IMR-90 (cell line): ENCODE data around the gene TRPC4. TPM values are rescaled to one million over a fixed set of nuclear protein-coding genes. Genes with fewer than 3 reads are reported as not detected.

Experiments
- ATAC-seq: fragments of 200-7000 bp; cut with Tn5 transposase; 2 replicates; pipeline ENCODE4 v1.9.1; 2020; ENCODE audit warnings: low read depth, mild to moderate bottlenecking, moderate library complexity
- Bru-seq: library from RNA; stranded (reverse); fragments of 400-500 nt; gene quantifications from one replicate; lab custom pipeline; 2021; lab: Mats Ljungman, UMichigan
- BruChase-seq, 2 experiments: library from RNA; stranded (reverse); fragments of 400-500 nt; gene quantifications; one replicate each; lab custom pipeline; 2021; lab: Mats Ljungman, UMichigan
- BruUV-seq: library from RNA; stranded (reverse); fragments of 400-500 nt; replicated peaks from 2 replicates; lab custom pipeline; 2021; lab: Mats Ljungman, UMichigan
- CTCF ChIA-PET: fragments of 300-600 bp; formaldehyde crosslinking; extraction: SDS; loops from one replicate; lab custom pipeline; 2021; ENCODE audit warnings: antibody characterized with exemption; lab: Yijun Ruan, JAX
- POLR2A ChIA-PET: fragments of 300-600 bp; sonication (Branson Sonifier 250); formaldehyde crosslinking; loops from one replicate; lab custom pipeline; 2022; ENCODE audit warnings: antibody characterized with exemption; ENCODE audit not compliant: unreplicated experiment; lab: Charles Lee
- DNase-seq: peaks from one replicate; pipeline ENCODE4 v3.0.0; 2013
- H2AFZ ChIP-seq: replicated peaks from 2 replicates; pipeline ENCODE3; 2013; ENCODE audit warnings: low read length, mild to moderate bottlenecking; ENCODE audit not compliant: poor library complexity
- H2AK5ac ChIP-seq: 2 replicates; pipeline ENCODE4 v1.6.1; 2013; ENCODE audit warnings: low read depth, low read length, inconsistent platforms
- H2AK9ac ChIP-seq: replicated peaks from 2 replicates; pipeline ENCODE3; 2013; ENCODE audit warnings: mild to moderate bottlenecking, low read depth, low read length, moderate library complexity; ENCODE audit not compliant: poor library complexity
- H2BK120ac ChIP-seq: 2 replicates; pipeline ENCODE4 v1.6.1; 2013; ENCODE audit warnings: low read depth, low read length, inconsistent platforms
- H2BK15ac ChIP-seq: 3 replicates; pipeline ENCODE4 v1.6.1; 2013; ENCODE audit warnings: low read depth, low read length, inconsistent platforms
- H2BK20ac ChIP-seq: 2 replicates; pipeline ENCODE4 v1.6.1; 2013; ENCODE audit warnings: low read depth, mild to moderate bottlenecking, inconsistent platforms, low read length, moderate library complexity
- H2BK5ac ChIP-seq: 2 replicates; pipeline ENCODE4 v1.6.1; 2013; ENCODE audit warnings: mild to moderate bottlenecking, low read depth, low read length, inconsistent platforms; ENCODE audit not compliant: poor library complexity, severe bottlenecking
- H3K14ac ChIP-seq: replicated peaks from 2 replicates; pipeline ENCODE4 v1.6.1; 2013; ENCODE audit warnings: low read depth, low read length, inconsistent platforms
- H3K18ac ChIP-seq: 2 replicates; pipeline ENCODE4 v1.6.1; 2013; ENCODE audit warnings: low read depth, low read length, control low read depth
- H3K23ac ChIP-seq: 2 replicates; pipeline ENCODE4 v1.6.1; 2013; ENCODE audit warnings: low read depth, low read length, inconsistent platforms
- H3K27ac ChIP-seq: 2 replicates; pipeline ENCODE4 v1.5.1; 2013; ENCODE audit warnings: mild to moderate bottlenecking, control low read depth, low read length; ENCODE audit not compliant: insufficient read depth
- H3K27me3 ChIP-seq: 2 replicates; pipeline ENCODE4 v1.6.1; 2013; ENCODE audit warnings: low read length; ENCODE audit not compliant: control insufficient read depth, insufficient read depth
- H3K36me3 ChIP-seq: 2 replicates; pipeline ENCODE4 v1.6.1; 2013; ENCODE audit warnings: low read length, mixed read lengths; ENCODE audit not compliant: control insufficient read depth, insufficient read depth
- H3K4ac ChIP-seq: 2 replicates; pipeline ENCODE4 v1.6.1; 2013; ENCODE audit warnings: low read depth, low read length, inconsistent platforms
- H3K4me1 ChIP-seq: 2 replicates; pipeline ENCODE4 v1.6.1; 2013; ENCODE audit warnings: low read length, mixed read lengths; ENCODE audit not compliant: control insufficient read depth, insufficient read depth
- H3K4me2 ChIP-seq: 2 replicates; pipeline ENCODE4 v1.6.1; 2013; ENCODE audit warnings: low read depth, mild to moderate bottlenecking, control low read depth, low read length, moderate library complexity
- H3K4me3 ChIP-seq: 2 replicates; pipeline ENCODE4 v1.5.1; 2013; ENCODE audit warnings: low read depth, mild to moderate bottlenecking, control low read depth, low read length, moderate library complexity; ENCODE audit not compliant: insufficient read depth
- H3K56ac ChIP-seq: 2 replicates; pipeline ENCODE4 v1.6.1; 2013; ENCODE audit warnings: low read length, inconsistent platforms; ENCODE audit not compliant: insufficient read depth; ENCODE audit errors: extremely low read depth
- H3K79me1 ChIP-seq, 2 experiments: 2 replicates each; pipeline ENCODE4 v1.6.1; 2013; ENCODE audit warnings: low read length in 2 of 2, inconsistent platforms in 1 of 2, low read depth in 1 of 2
- H3K9ac ChIP-seq: 2 replicates; pipeline ENCODE4 v1.6.1; 2013; ENCODE audit warnings: low read depth, low read length, control low read depth
- H3K9me1 ChIP-seq: 2 replicates; pipeline ENCODE4 v1.6.1; 2013; ENCODE audit warnings: low read length, inconsistent platforms; ENCODE audit not compliant: insufficient read depth
- H3K9me3 ChIP-seq: 2 replicates; pipeline ENCODE4 v1.6.1; 2013; ENCODE audit warnings: low read length; ENCODE audit not compliant: control insufficient read depth, insufficient read depth
- H4K20me1 ChIP-seq: 2 replicates; pipeline ENCODE4 v1.6.1; 2013; ENCODE audit warnings: low read length, inconsistent platforms; ENCODE audit not compliant: insufficient read depth
- H4K5ac ChIP-seq: 2 replicates; pipeline ENCODE4 v1.6.1; 2013; ENCODE audit warnings: mild to moderate bottlenecking, low read depth, low read length, control low read depth
- H4K8ac ChIP-seq, 2 experiments: 2 replicates each; pipeline ENCODE4 v1.6.1; 2013; ENCODE audit warnings: low read depth in 2 of 2, low read length in 2 of 2, control low read depth in 1 of 2, inconsistent platforms in 1 of 2
- H4K91ac ChIP-seq: 2 replicates; pipeline ENCODE4 v1.6.1; 2013; ENCODE audit warnings: low read depth, low read length, inconsistent platforms; ENCODE audit not compliant: insufficient read depth
- BHLHE40 ChIP-seq: fragments of 150-350 bp; IDR thresholded peaks from 2 replicates; pipeline ENCODE4 v1.6.1; 2016; ENCODE audit warnings: mild to moderate bottlenecking, low read depth, low read length
- CEBPB ChIP-seq: IDR thresholded peaks from 2 replicates; pipeline ENCODE4 v1.6.1; 2012; ENCODE audit warnings: low read depth, low read length, improper control_type of control experiment
- CTCF ChIP-seq: conservative IDR thresholded peaks from 2 replicates; pipeline ENCODE4 v1.5.1; 2012; ENCODE audit warnings: mild to moderate bottlenecking, low read depth, low read length, improper control_type of control experiment
- ELK1 ChIP-seq: fragments of 150-350 bp; IDR thresholded peaks from 2 replicates; pipeline ENCODE4 v1.6.1; 2016; ENCODE audit warnings: low read depth, mild to moderate bottlenecking, low read length, moderate library complexity, borderline replicate concordance
- FOS ChIP-seq: fragments of 150-350 bp; IDR thresholded peaks from 2 replicates; pipeline ENCODE4 v1.6.1; 2016; ENCODE audit warnings: low read depth, low read length
- MAZ ChIP-seq: IDR thresholded peaks from 2 replicates; pipeline ENCODE4 v1.6.1; 2012; ENCODE audit warnings: low read depth, mild to moderate bottlenecking, low read length, improper control_type of control experiment, moderate library complexity, borderline replicate concordance
- MXI1 ChIP-seq: IDR thresholded peaks from 2 replicates; pipeline ENCODE4 v1.6.1; 2012; ENCODE audit warnings: low read depth, mild to moderate bottlenecking, low read length, moderate library complexity, borderline replicate concordance
- POLR2A ChIP-seq: IDR thresholded peaks from 2 replicates; pipeline ENCODE4 v1.6.1; 2012; ENCODE audit warnings: mild to moderate bottlenecking, low read depth, low read length
- RFX5 ChIP-seq: IDR thresholded peaks from 2 replicates; pipeline ENCODE4 v1.8.0; 2012; ENCODE audit warnings: low read depth, mild to moderate bottlenecking, low read length, moderate library complexity
- USF2 ChIP-seq: fragments of 150-350 bp; IDR thresholded peaks from 2 replicates; pipeline ENCODE4 v1.6.1; 2017; ENCODE audit warnings: mild to moderate bottlenecking, antibody characterized with exemption, low read length, low read depth
- WGBS, 2 experiments: methylation state at CpG; one replicate each; pipeline versions ENCODE4 v1.1.5 to v1.1.7; 2013; ENCODE audit warnings: missing lambda C conversion rate in 2 of 2; ENCODE audit not compliant: insufficient read length in 1 of 2; ENCODE audit errors: extremely low coverage in 2 of 2; 5-methylcytosine and 5-hydroxymethylcytosine counted together
- dilution Hi-C: fragments of 300-500 bp; cut with HindIII; formaldehyde crosslinking; loops from one replicate; pipeline ENCODE4 v1.14.3; 2018; ENCODE audit warnings: low sequenced_read_pairs; ENCODE audit not compliant: unreplicated experiment
- in situ Hi-C: fragments of 300-500 bp; cut with MboI; formaldehyde crosslinking; loops from 3 replicates; pipeline ENCODE4 v1.14.3; 2019; ENCODE audit warnings: low sequenced_read_pairs, inconsistent platforms, mixed read lengths
- intact Hi-C: fragments of 100-400 bp; cut with micrococcal nuclease; formaldehyde crosslinking; loops from 2 replicates; pipeline ENCODE4 v1.10.0; 2022
- long read RNA-seq: library from polyadenylated mRNA; unstranded; transcript quantifications from one replicate; pipeline ENCODE4 v2.0.0, GENCODE V29; 2021; ENCODE audit not compliant: unreplicated experiment
- polyA plus RNA-seq, 3 experiments: library from polyadenylated mRNA; depleted of rRNA; stranded (reverse); fragments of >200 nt; gene quantifications; 2 replicates each; pipeline ENCODE4 v1.2.3, GENCODE V29; 2012; ENCODE audit warnings: low replicate concordance in 1 of 3
- total RNA-seq: library from RNA; depleted of rRNA; stranded (reverse); fragments of >200 nt; gene quantifications from 2 replicates; pipeline ENCODE4 v1.2.3, GENCODE V29; 2012; rRNA removed

Gene TRPC4
- total RNA-seq (5.2 and 5.3 TPM in 2 replicates), polyA plus RNA-seq (2012; rRNA removed) (1.4 and 1.9 TPM in 2 replicates), Bru-seq, nascent RNA (percentile 42 among the genes with signal in this experiment), BruChase-seq, experiment 1, labeled RNA remaining after a 6-hour chase (percentile 19 among the genes with signal in this experiment), BruChase-seq, experiment 2, labeled RNA remaining after a 2-hour chase (percentile 24 among the genes with signal in this experiment)
- 0.42 and 0.45 TPM in 2 replicates for polyA plus RNA-seq (2012; cell fraction: cytosol; rRNA removed)
- polyA plus RNA-seq (2012; cell fraction: nucleus; rRNA removed; ENCODE audit: low replicate concordance): 0.39 and 1.9 TPM in 2 replicates
- long read RNA-seq, full-length matches to known transcripts: 1 of 2 reads
- long read RNA-seq, partial matches to known transcripts: 1 of 2 reads
- long read RNA-seq, other reads (novel, unspliced or antisense): 0 of 2 reads

- H3K18ac ChIP-seq: peak within 1 kb of the TSS; percentile 55; the same call in 1 of the 2 replicates
- peak within 1 kb of the TSS; percentile 94 for H2AFZ ChIP-seq
- WGBS, 2 experiments: 2% methylated on average over 10 of the region's 43 CpGs; no CpG with 5 or more reads in 1 of the 2 experiments
- ATAC-seq (peak; percentile 55), DNase-seq (peak; percentile 59)
- H3K9me3 ChIP-seq: no peaks in the 10 kb centered on the region
- peak within 1 kb of the TSS; percentile 56 for H3K14ac ChIP-seq
- H4K5ac ChIP-seq: peak within 1 kb of the TSS; percentile 44; the same call in 1 of the 2 replicates
- no peaks in the 10 kb centered on the region for H3K36me3 ChIP-seq
- no peaks in the 10 kb centered on the region for H4K20me1 ChIP-seq
- H3K79me1 ChIP-seq: peaks cover 0 to 6% of the 10 kb centered on the region in 2 experiments; a peak in 1 of 4 replicates
- ChIA-PET POLR2A (interaction anchor here (0.6 kb wide), 1 partner anchor 221 kb away, joined by 4 read pairs; no protein-coding TSS in a partner anchor), CTCF (interaction anchor here (1.7 to 1.8 kb wide), 2 partner anchors 37 to 229 kb away, joined by 3 to 6 read pairs; no protein-coding TSS in a partner anchor)
- peak within 1 kb of the TSS; percentile 2; the same call in 1 of the 2 replicates for H3K56ac ChIP-seq
- H3K9ac ChIP-seq: peak within 1 kb of the TSS; percentile 64
- peak within 1 kb of the TSS; percentile 55 for H3K4me3 ChIP-seq
- H2BK20ac ChIP-seq: peak within 1 kb of the TSS; percentile 69
- BruUV-seq: no TSS peak
- in situ Hi-C loops: loop anchor here (10.0 kb wide), 1 partner anchor 225 kb away; no protein-coding TSS in a partner anchor
- H4K91ac ChIP-seq: no peak within 1 kb of the TSS
- peak within 1 kb of the TSS; percentile 21; the same call in 1 of the 2 replicates for H3K27ac ChIP-seq
- peaks cover 6% of the 10 kb centered on the region for H3K9me1 ChIP-seq
- no peaks in the 10 kb centered on the region for H3K27me3 ChIP-seq
- H4K8ac ChIP-seq: peak within 1 kb of the TSS; percentile 52 to 66; a peak in 2 of 4 replicates
- H2AK5ac ChIP-seq: peak within 1 kb of the TSS; percentile 94; the same call in 1 of the 2 replicates
- dilution Hi-C loops: no loop called here
- H3K23ac ChIP-seq: peak within 1 kb of the TSS; percentile 81
- H3K4me2 ChIP-seq: peak within 1 kb of the TSS; percentile 87
- H3K4me1 ChIP-seq: peaks cover 4% of the 10 kb centered on the region
- H2AK9ac ChIP-seq: peak within 1 kb of the TSS; percentile 83
- intact Hi-C loops: loop anchor here (1.0 to 5.0 kb wide), 4 partner anchors 93 to 479 kb away; partner anchors contain the start of gene UFM1
- peak within 1 kb of the TSS; percentile 78; the same call in 2 of the 3 replicates for H2BK15ac ChIP-seq
- peak within 1 kb of the TSS; percentile 43 for H2BK5ac ChIP-seq
- H2BK120ac ChIP-seq: peak within 1 kb of the TSS; percentile 74
- peak within 1 kb of the TSS; percentile 59 for H3K4ac ChIP-seq
- TF ChIP-seq BHLHE40 (no peak), MXI1 (no peak), CTCF (peak; percentile 47), POLR2A (no peak), CEBPB (no peak), MAZ (no peak; the same call in 1 of the 2 replicates), FOS (no peak), ELK1 (no peak), RFX5 (no peak), USF2 (no peak)
Observed at GRCh38 chr13:37869756-37870488, at the start of gene TRPC4. TSS of gene TRPC4 (minus strand) at chr13:37869772. CDS start at chr13:37783333, 86,439 bp downstream.
